Natural killer cell (primary cell): ENCODE results near the gene EPB41L4B. TPM values are rescaled to one million over a fixed set of nuclear protein-coding genes. Genes with fewer than 3 reads are reported as not detected.

ENCODE experiments used
- ATAC-seq, 3 donors: fragments of 150-1000 bp in 2 of 3; fragments of 200-7000 bp in 1 of 3; cut with Tn5 transposase; 1 replicate in 1 of 3; 2 replicates in 2 of 3; pipeline ENCODE4 v1.10.0; 2021; ENCODE audit warnings: mild to moderate bottlenecking in 2 of 3, moderate library complexity in 2 of 3
- DNase-seq, 2 donors: peaks; one replicate each; pipeline versions ENCODE4 v3.0.0 to v3.0.0-alpha.2; 2013 to 2021; ENCODE audit warnings: mixed read lengths in 1 of 2
- H3K27ac ChIP-seq: one replicate; pipeline ENCODE4 v1.5.1; 2013; ENCODE audit warnings: mild to moderate bottlenecking, low read length
- H3K27me3 ChIP-seq: one replicate; pipeline ENCODE4 v1.6.1; 2013; ENCODE audit warnings: low read length; ENCODE audit not compliant: control insufficient read depth, insufficient read depth
- H3K36me3 ChIP-seq: one replicate; pipeline ENCODE4 v1.6.1; 2013; ENCODE audit warnings: low read length; ENCODE audit not compliant: control insufficient read depth, insufficient read depth
- H3K4me1 ChIP-seq: one replicate; pipeline ENCODE4 v1.6.1; 2013; ENCODE audit warnings: low read length; ENCODE audit not compliant: control insufficient read depth, insufficient read depth
- H3K4me3 ChIP-seq: one replicate; pipeline ENCODE4 v1.5.1; 2013; ENCODE audit warnings: low read length
- H3K9me3 ChIP-seq: one replicate; pipeline ENCODE4 v1.6.1; 2013; ENCODE audit warnings: low read length; ENCODE audit not compliant: control insufficient read depth, insufficient read depth
- H3K27ac Mint-ChIP-seq, 2 donors: one replicate each; pipeline ENCODE4 v1.8.0; 2022; ENCODE audit warnings: mild to moderate bottlenecking in 2 of 2, mixed read lengths in 2 of 2, moderate library complexity in 1 of 2
- H3K27me3 Mint-ChIP-seq, 2 donors: one replicate each; pipeline ENCODE4 v1.8.0; 2022; ENCODE audit warnings: low read depth in 2 of 2, mixed read lengths in 2 of 2
- H3K36me3 Mint-ChIP-seq: one replicate; pipeline ENCODE4 v1.8.0; 2022; ENCODE audit warnings: mixed read lengths
- H3K4me1 Mint-ChIP-seq, 2 donors: one replicate each; pipeline ENCODE4 v1.8.0; 2022; ENCODE audit warnings: mixed read lengths in 2 of 2
- H3K4me3 Mint-ChIP-seq: one replicate; pipeline ENCODE4 v1.8.0; 2022; ENCODE audit warnings: mild to moderate bottlenecking, moderate library complexity, mixed read lengths
- H3K9me3 Mint-ChIP-seq, 2 donors: one replicate each; pipeline ENCODE4 v1.8.0; 2022; ENCODE audit warnings: mixed read lengths in 2 of 2
- CTCF ChIP-seq: fragments of 200-600 bp; IDR thresholded peaks from one replicate; pipeline ENCODE4 v1.8.0; 2022; ENCODE audit warnings: antibody characterized with exemption
- WGBS: methylation state at CpG from one replicate; pipeline ENCODE4 v1.1.7; 2013; ENCODE audit warnings: missing lambda C conversion rate; ENCODE audit not compliant: insufficient coverage; 5-methylcytosine and 5-hydroxymethylcytosine counted together
- intact Hi-C: fragments of 100-400 bp; cut with micrococcal nuclease; formaldehyde crosslinking; loops from one replicate; pipeline ENCODE4 v1.14.2; 2022
- total RNA-seq, 4 donors: library from RNA; stranded (reverse); fragments of 120-200 nt in 1 of 4; gene quantifications; one replicate each; pipeline versions ENCODE4 v1.2.3 to v1.2.4, GENCODE V29; 2013 to 2022

The EPB41L4B gene
- total RNA-seq, 3 donors from 2014 or later (not counting 1 experiment from before 2014, with no cell fraction given) = not detected

GRCh38 chr9:109274884-109275730 lies 45.8 kb downstream of the EPB41L4B start:
- ATAC-seq = no peak

DNA sequence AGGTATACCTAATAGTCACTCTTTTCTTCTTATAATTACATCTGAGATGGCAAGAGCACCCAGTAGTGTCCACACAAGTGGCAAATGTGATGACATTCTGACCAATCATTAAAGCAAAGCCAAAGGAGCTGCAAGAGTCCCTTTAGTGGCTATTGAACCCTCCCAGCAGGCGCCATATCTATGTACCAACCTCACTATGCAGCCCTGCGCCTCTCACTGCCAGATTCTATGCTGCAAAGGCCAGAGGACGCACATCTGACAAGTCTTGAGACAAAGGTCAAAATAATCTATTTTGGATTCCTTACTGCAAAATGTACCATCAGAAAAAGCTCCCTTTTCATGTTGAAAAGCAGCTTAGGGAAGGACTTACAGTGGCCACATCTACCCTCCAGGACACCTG lies 47.0 kb downstream of the EPB41L4B start:
- WGBS = 83% methylated on average over 3 of the region's 3 CpGs
- Mint-ChIP-seq H3K4me1 (no peaks in the 10 kb centered on the region), H3K9me3 (no peaks in the 10 kb centered on the region), H3K36me3 (no peaks in the 10 kb centered on the region), H3K4me3 (no peak overlapping the region), H3K27ac (no peak overlapping the region), H3K27me3 (peaks cover 12 to 32% of the 10 kb centered on the region in 2 donors)
- H3K36me3 ChIP-seq = no peaks in the 10 kb centered on the region
- intact Hi-C loops = no loop called here
- no peak overlapping the region for H3K27ac ChIP-seq
- no peaks in the 10 kb centered on the region for H3K9me3 ChIP-seq
- ATAC-seq = no peak
- no peaks in the 10 kb centered on the region for H3K27me3 ChIP-seq
- H3K4me3 ChIP-seq = no peak overlapping the region
- no peak for TF ChIP-seq CTCF
- DNase-seq = no peak
- H3K4me1 ChIP-seq = no peaks in the 10 kb centered on the region

More at GRCh38 chr9:109274884-109275730, 45.8 kb downstream of the EPB41L4B start:
- intact Hi-C loops = no loop called here
- 81% methylated on average over 8 of the region's 8 CpGs for WGBS
- Histone ChIP-seq H3K36me3 (no peaks in the 10 kb centered on the region), H3K27ac (no peak overlapping the region), H3K4me3 (no peak overlapping the region), H3K4me1 (no peaks in the 10 kb centered on the region), H3K9me3 (no peaks in the 10 kb centered on the region), H3K27me3 (no peaks in the 10 kb centered on the region)
- DNase-seq = no peak
- Mint-ChIP-seq H3K27me3 (peaks cover 9 to 32% of the 10 kb centered on the region in 2 donors), H3K36me3 (no peaks in the 10 kb centered on the region), H3K27ac (no peak overlapping the region), H3K4me1 (no peaks in the 10 kb centered on the region), H3K4me3 (no peak overlapping the region), H3K9me3 (no peaks in the 10 kb centered on the region)
- TF ChIP-seq CTCF = no peak

GRCh38 chr9:109272745-109273144 lies 48.1 kb downstream of the EPB41L4B start:
- H3K27me3 Mint-ChIP-seq = peaks cover 12 to 29% of the 10 kb centered on the region in 2 donors
- H3K4me3 Mint-ChIP-seq = no peak overlapping the region
- H3K4me3 ChIP-seq = no peak overlapping the region
- H3K27ac ChIP-seq = no peak overlapping the region
- WGBS = 88% methylated on average over 2 of the region's 2 CpGs
- H3K4me1 ChIP-seq = no peaks in the 10 kb centered on the region
- DNase-seq (no peak), ATAC-seq (no peak)
- no peaks in the 10 kb centered on the region for H3K27me3 ChIP-seq
- no peaks in the 10 kb centered on the region for H3K9me3 Mint-ChIP-seq
- no peaks in the 10 kb centered on the region for H3K36me3 Mint-ChIP-seq
- no peak for TF ChIP-seq CTCF
- intact Hi-C loops = no loop called here
- H3K9me3 ChIP-seq = no peaks in the 10 kb centered on the region
- no peak overlapping the region for H3K27ac Mint-ChIP-seq
- H3K4me1 Mint-ChIP-seq = no peaks in the 10 kb centered on the region
- H3K36me3 ChIP-seq = no peaks in the 10 kb centered on the region

DNA sequence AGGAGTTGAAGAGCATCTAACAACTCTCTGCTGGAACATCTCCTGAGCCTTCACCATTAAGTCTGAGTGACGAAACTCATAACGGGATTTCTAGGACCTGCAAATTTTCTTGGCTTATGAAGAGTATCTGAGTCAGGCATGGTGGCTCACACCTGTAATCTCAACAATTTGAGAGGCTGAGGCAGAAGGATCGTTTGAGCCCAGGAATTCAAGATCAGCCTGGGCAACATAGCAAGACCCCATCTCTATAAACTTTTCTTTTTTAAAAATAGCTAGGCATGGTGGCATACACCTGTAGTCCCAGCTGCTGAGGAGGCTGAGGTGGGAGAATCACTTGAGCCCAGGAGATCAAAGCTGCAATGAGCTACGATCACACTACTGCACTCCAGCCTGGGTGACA lies 48.8 kb downstream of the EPB41L4B start:
- Mint-ChIP-seq H3K9me3 (no peaks in the 10 kb centered on the region), H3K36me3 (no peaks in the 10 kb centered on the region), H3K27ac (no peak overlapping the region), H3K4me1 (no peaks in the 10 kb centered on the region), H3K4me3 (no peak overlapping the region), H3K27me3 (peaks cover 11 to 22% of the 10 kb centered on the region in 2 donors)
- H3K27ac ChIP-seq = no peak overlapping the region
- intact Hi-C loops = no loop called here
- WGBS = 94% methylated on average over 4 of the region's 4 CpGs
- DNase-seq (no peak), ATAC-seq (no peak)
- H3K9me3 ChIP-seq = no peaks in the 10 kb centered on the region
- TF ChIP-seq CTCF = no peak
- H3K36me3 ChIP-seq = no peaks in the 10 kb centered on the region
- H3K4me1 ChIP-seq = no peaks in the 10 kb centered on the region
- no peaks in the 10 kb centered on the region for H3K27me3 ChIP-seq
- no peak overlapping the region for H3K4me3 ChIP-seq
